NT2/D1 (cell line): ENCODE results near the gene KCTD14.

Experiments used
- SUZ12 ChIP-seq: IDR thresholded peaks from 2 replicates; pipeline ENCODE4 v1.6.1; 2011; ENCODE audit not compliant: insufficient read length, insufficient read depth; ENCODE audit errors: extremely low read depth
- YY1 ChIP-seq: IDR thresholded peaks from 2 replicates; pipeline ENCODE4 v1.6.1; 2011; ENCODE audit not compliant: insufficient read length, insufficient read depth
- ZNF274 ChIP-seq: IDR thresholded peaks from 2 replicates; pipeline ENCODE4 v1.6.1; 2011; ENCODE audit warnings: mild to moderate bottlenecking, low read depth, low read length

GRCh38 chr11:78034623-78035022 is 11.5 kb upstream of the KCTD14 start:
- TF ChIP-seq YY1, result no peak
- no peak for TF ChIP-seq SUZ12
- no peak for TF ChIP-seq ZNF274
